Measurements from ENCODE around the gene MXRA5. TPM values are rescaled to one million over a fixed set of nuclear protein-coding genes. Genes with fewer than 3 reads are reported as not detected.

MXRA5 gene
- total and polyA plus RNA-seq, 2 donors (not counting 3 experiments of a cell fraction or from before 2014, with no cell fraction given) = not detected

DNA sequence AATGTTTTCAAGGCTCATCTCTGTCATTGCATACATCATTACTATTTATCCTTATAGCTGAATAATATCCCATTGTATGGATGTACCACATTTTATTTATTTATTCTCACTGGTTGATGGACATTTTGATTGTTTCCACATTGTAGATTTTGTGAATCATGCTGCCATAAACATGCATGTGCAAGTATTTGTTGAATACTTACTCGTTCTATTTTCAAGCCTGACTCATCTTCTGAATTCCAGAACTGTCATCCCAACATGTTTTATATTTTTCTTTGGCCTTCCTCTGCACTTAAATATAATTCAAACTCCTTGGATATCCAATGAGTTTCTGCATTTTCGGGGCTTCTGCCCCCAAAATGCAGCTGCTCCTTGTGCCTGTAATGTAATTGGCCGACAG is 77.6 kb downstream of the MXRA5 start:
- no peak overlapping the region for H2AFZ ChIP-seq (ENCODE audit: low read depth, low read length)
- H3K9ac ChIP-seq (replicated peaks; ENCODE audit: extremely low read depth, insufficient read depth, low read length) = no peak overlapping the region
- H3K79me2 ChIP-seq (ENCODE audit: control insufficient read depth, insufficient read depth, low read length) = no peaks in the 10 kb centered on the region
- H3K9me3 ChIP-seq (replicated peaks; ENCODE audit: control insufficient read depth, insufficient read depth, low read length) = no peaks in the 10 kb centered on the region
- H3K36me3 ChIP-seq (ENCODE audit: control insufficient read depth in 2 of 2, extremely low read depth in 1 of 2, insufficient read depth in 2 of 2, low read length in 2 of 2) = no peaks in the 10 kb centered on the region
- TF ChIP-seq FOS (IDR thresholded peaks at IDR 0.05; ENCODE audit: borderline replicate concordance, insufficient read depth, low read length) (peak; percentile 60), POLR2AphosphoS5 (IDR thresholded peaks at IDR 0.05; ENCODE audit: insufficient read depth, low read depth, low read length) (no peak), EZH2 (IDR thresholded peaks at IDR 0.05; ENCODE audit: borderline replicate concordance, low read depth, low read length, severe bottlenecking) (no peak), GATA2 (IDR thresholded peaks at IDR 0.05; ENCODE audit: insufficient read depth, insufficient read length, low read depth, low read length) (no peak), POLR2A (IDR thresholded peaks at IDR 0.05; ENCODE audit: low read depth, low read length) (no peak)
- TF ChIP-seq, protein P1, sequence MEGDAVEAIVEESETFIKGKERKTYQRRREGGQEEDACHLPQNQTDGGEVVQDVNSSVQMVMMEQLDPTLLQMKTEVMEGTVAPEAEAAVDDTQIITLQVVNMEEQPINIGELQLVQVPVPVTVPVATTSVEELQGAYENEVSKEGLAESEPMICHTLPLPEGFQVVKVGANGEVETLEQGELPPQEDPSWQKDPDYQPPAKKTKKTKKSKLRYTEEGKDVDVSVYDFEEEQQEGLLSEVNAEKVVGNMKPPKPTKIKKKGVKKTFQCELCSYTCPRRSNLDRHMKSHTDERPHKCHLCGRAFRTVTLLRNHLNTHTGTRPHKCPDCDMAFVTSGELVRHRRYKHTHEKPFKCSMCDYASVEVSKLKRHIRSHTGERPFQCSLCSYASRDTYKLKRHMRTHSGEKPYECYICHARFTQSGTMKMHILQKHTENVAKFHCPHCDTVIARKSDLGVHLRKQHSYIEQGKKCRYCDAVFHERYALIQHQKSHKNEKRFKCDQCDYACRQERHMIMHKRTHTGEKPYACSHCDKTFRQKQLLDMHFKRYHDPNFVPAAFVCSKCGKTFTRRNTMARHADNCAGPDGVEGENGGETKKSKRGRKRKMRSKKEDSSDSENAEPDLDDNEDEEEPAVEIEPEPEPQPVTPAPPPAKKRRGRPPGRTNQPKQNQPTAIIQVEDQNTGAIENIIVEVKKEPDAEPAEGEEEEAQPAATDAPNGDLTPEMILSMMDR (IDR thresholded peaks at IDR 0.05; ENCODE audit: extremely low read depth in 1 of 2, insufficient read depth in 1 of 2, low read depth in 1 of 2, low read length in 2 of 2) = no peak
- H3K4me3 ChIP-seq (replicated peaks in 1 of 3; ENCODE audit: insufficient read depth in 1 of 3, low read depth in 1 of 3, low read length in 3 of 3) = no peak overlapping the region
- no peaks in the 10 kb centered on the region for H3K9me1 ChIP-seq (replicated peaks; ENCODE audit: control insufficient read depth, extremely low read depth, insufficient read depth, low read length)
- dilution Hi-C loops (cut with MboI; ENCODE audit: extremely low pct_ligation_motif_present, low sequenced_read_pairs) = no loop called here
- CTCF ChIA-PET = no interaction called here
- no peak overlapping the region for H3K4me2 ChIP-seq (ENCODE audit: insufficient read depth, low read length)
- POLR2A ChIA-PET = no interaction called here
- intact Hi-C loops (cut with micrococcal nuclease) = no loop called here
- H3K27ac ChIP-seq (ENCODE audit: insufficient read depth, low read depth, low read length) = no peak overlapping the region
- DNase-seq (ENCODE audit: low read depth, low spot score) = peak; percentile 3
- H3K4me1 ChIP-seq (ENCODE audit: control insufficient read depth, extremely low read depth, insufficient read depth, low read length) = peaks cover 20% of the 10 kb centered on the region
- H4K20me1 ChIP-seq (replicated peaks; ENCODE audit: control insufficient read depth, extremely low read depth, insufficient read depth, low read length) = no peaks in the 10 kb centered on the region
- BruUV-seq (replicated peaks) = no TSS peak
- FAIRE-seq = no peak
- no peaks in the 10 kb centered on the region for H3K27me3 ChIP-seq (ENCODE audit: control insufficient read depth in 2 of 2, insufficient read depth in 2 of 2, low read length in 2 of 2)

DNA sequence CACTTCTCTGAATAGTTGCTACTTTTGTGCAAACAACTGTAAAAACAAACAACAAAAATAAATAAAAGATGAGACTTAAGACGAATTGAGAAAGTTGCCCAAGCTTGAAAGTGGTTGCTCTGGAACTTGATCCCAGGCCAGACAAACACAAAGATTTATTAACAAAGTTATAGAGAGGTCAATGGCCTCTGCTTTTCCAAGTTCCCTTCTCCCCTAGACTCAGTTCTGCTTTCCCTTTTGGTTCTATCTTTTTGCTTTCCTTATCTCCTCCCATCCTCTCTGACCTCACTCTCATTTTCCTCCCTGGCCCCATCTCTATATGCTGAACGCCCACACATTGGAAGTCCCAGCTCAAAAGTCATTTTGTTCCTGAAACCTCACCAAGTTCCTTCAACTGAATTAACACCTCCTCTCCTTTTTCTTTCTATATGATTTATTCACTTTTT is 82.7 kb downstream of the MXRA5 start:
- no peaks in the 10 kb centered on the region for H3K79me2 ChIP-seq (ENCODE audit: control insufficient read depth, insufficient read depth, low read length)
- no peak overlapping the region for H3K27ac ChIP-seq (ENCODE audit: insufficient read depth, low read depth, low read length)
- no peaks in the 10 kb centered on the region for H3K9me1 ChIP-seq (replicated peaks; ENCODE audit: control insufficient read depth, extremely low read depth, insufficient read depth, low read length)
- H3K4me1 ChIP-seq (ENCODE audit: control insufficient read depth, extremely low read depth, insufficient read depth, low read length) = peaks cover 13% of the 10 kb centered on the region
- no peak overlapping the region for H3K9ac ChIP-seq (replicated peaks; ENCODE audit: extremely low read depth, insufficient read depth, low read length)
- dilution Hi-C loops (cut with MboI; ENCODE audit: extremely low pct_ligation_motif_present, low sequenced_read_pairs) (no loop called here), intact Hi-C loops (cut with micrococcal nuclease) (loop anchor here (1.0 kb wide), 1 partner anchor 8 kb away; no protein-coding TSS in a partner anchor)
- H3K4me2 ChIP-seq (ENCODE audit: insufficient read depth, low read length) = no peak overlapping the region
- DNase-seq (ENCODE audit: low read depth, low spot score) (peak; percentile 2), FAIRE-seq (peak; percentile 59)
- H2AFZ ChIP-seq (ENCODE audit: low read depth, low read length) = no peak overlapping the region
- ChIA-PET POLR2A (no interaction called here), CTCF (no interaction called here)
- BruUV-seq (replicated peaks) = no TSS peak
- no peaks in the 10 kb centered on the region for H3K27me3 ChIP-seq (ENCODE audit: control insufficient read depth in 2 of 2, insufficient read depth in 2 of 2, low read length in 2 of 2)
- no peaks in the 10 kb centered on the region for H3K9me3 ChIP-seq (replicated peaks; ENCODE audit: control insufficient read depth, insufficient read depth, low read length)
- H4K20me1 ChIP-seq (replicated peaks; ENCODE audit: control insufficient read depth, extremely low read depth, insufficient read depth, low read length) = no peaks in the 10 kb centered on the region
- TF ChIP-seq, protein P2, sequence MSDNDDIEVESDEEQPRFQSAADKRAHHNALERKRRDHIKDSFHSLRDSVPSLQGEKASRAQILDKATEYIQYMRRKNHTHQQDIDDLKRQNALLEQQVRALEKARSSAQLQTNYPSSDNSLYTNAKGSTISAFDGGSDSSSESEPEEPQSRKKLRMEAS (IDR thresholded peaks at IDR 0.05; ENCODE audit: insufficient read depth, insufficient read length) = no peak
- TF ChIP-seq FOS (IDR thresholded peaks at IDR 0.05; ENCODE audit: borderline replicate concordance, insufficient read depth, low read length) = no peak
- no peak for TF ChIP-seq POLR2A (IDR thresholded peaks at IDR 0.05; ENCODE audit: low read depth, low read length)
- no peak for TF ChIP-seq EZH2 (IDR thresholded peaks at IDR 0.05; ENCODE audit: borderline replicate concordance, low read depth, low read length, severe bottlenecking)
- TF ChIP-seq POLR2AphosphoS5 (IDR thresholded peaks at IDR 0.05; ENCODE audit: insufficient read depth, low read depth, low read length) = no peak
- TF ChIP-seq, protein P1 (IDR thresholded peaks at IDR 0.05; ENCODE audit: extremely low read depth in 1 of 2, insufficient read depth in 1 of 2, low read depth in 1 of 2, low read length in 2 of 2) = no peak
- no peak for TF ChIP-seq GATA2 (IDR thresholded peaks at IDR 0.05; ENCODE audit: insufficient read depth, insufficient read length, low read depth, low read length)
- no peak for TF ChIP-seq JUN (IDR thresholded peaks at IDR 0.05; ENCODE audit: borderline replicate concordance, insufficient read depth, insufficient read length, low read depth)
- no peak for TF ChIP-seq MYC (IDR thresholded peaks at IDR 0.05; ENCODE audit: low read depth, low read length)
- H3K4me3 ChIP-seq (replicated peaks in 1 of 3; ENCODE audit: insufficient read depth in 1 of 3, low read depth in 1 of 3, low read length in 3 of 3) = no peak overlapping the region
- H3K36me3 ChIP-seq (ENCODE audit: control insufficient read depth in 2 of 2, extremely low read depth in 1 of 2, insufficient read depth in 2 of 2, low read length in 2 of 2) = no peaks in the 10 kb centered on the region
